OCI-LY1 (cell line): Measurements from ENCODE around the gene LRMDA.

Source experiments
- EZH2 ChIP-seq: fragments of 200-600 bp; sonication (generic), shearing (Covaris generic); IDR thresholded peaks from 2 replicates; pipeline ENCODE4 v1.8.0; 2017; ENCODE audit warnings: borderline replicate concordance, mixed run types, mild to moderate bottlenecking, antibody characterized with exemption, low read length, moderate library complexity, mixed read lengths
- TF ChIP-seq, protein P1 (sequence below): fragments of 200-600 bp; sonication (generic), shearing (Covaris generic); IDR thresholded peaks from 2 replicates; pipeline ENCODE4 v1.5.1; 2017; ENCODE audit warnings: mild to moderate bottlenecking, antibody characterized with exemption, low read length, moderate library complexity, mixed read lengths

DNA sequence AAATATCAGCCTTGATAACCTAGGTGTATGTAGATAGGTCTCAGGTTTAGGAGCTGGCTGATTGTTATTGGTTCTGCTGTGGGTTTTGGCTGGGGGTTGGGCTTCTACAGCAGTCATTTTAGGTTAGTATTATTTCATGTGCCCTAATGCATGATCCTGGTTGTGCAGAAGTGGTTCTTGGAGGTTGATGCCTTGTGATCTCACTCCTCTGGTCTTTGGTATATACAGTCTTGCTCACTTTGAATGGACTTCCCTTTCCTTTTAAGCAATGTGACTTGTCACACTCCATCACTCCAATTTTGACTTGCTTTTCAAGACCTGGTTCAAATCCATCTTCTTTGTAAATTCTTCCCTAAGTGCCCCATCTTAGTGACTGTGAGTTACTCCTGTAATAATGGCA lies 188.9 kb downstream of the LRMDA start:
- TF ChIP-seq, protein P1, sequence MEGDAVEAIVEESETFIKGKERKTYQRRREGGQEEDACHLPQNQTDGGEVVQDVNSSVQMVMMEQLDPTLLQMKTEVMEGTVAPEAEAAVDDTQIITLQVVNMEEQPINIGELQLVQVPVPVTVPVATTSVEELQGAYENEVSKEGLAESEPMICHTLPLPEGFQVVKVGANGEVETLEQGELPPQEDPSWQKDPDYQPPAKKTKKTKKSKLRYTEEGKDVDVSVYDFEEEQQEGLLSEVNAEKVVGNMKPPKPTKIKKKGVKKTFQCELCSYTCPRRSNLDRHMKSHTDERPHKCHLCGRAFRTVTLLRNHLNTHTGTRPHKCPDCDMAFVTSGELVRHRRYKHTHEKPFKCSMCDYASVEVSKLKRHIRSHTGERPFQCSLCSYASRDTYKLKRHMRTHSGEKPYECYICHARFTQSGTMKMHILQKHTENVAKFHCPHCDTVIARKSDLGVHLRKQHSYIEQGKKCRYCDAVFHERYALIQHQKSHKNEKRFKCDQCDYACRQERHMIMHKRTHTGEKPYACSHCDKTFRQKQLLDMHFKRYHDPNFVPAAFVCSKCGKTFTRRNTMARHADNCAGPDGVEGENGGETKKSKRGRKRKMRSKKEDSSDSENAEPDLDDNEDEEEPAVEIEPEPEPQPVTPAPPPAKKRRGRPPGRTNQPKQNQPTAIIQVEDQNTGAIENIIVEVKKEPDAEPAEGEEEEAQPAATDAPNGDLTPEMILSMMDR, result no peak
- TF ChIP-seq EZH2, result no peak
